ENCODE results near the gene ROGDI. TPM values are rescaled to one million over a fixed set of nuclear protein-coding genes. Genes with fewer than 3 reads are reported as not detected.
A peak's percentile ranks its signal among the peaks of the same experiment; 100 is the strongest.

ROGDI gene
- total RNA-seq, 1 experiment from 2014 or later = 36.4 TPM

DNA sequence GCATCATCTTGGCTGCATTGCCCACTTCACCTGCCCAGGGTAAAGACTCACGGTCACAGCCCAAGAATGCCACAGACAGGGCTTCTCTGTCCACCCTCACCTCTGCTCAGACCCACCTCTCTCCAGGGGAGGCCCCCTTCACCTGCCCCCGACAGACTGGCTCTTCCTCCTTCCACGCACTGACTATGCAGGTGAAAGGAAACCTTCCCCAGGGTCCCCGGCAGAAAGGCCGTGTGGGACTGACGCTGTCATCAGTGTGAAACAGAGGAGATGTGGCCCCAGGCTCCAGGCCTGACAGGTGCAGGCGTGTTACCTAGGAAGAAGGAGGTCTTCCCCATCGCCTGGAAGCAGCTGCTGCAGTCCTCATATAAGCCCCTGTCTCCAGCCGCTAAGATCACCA lies 9.3 kb upstream of the ROGDI start:
- Histone ChIP-seq H2AFZ (ENCODE audit: low read length) (no peak overlapping the region), H2BK5ac (ENCODE audit: insufficient read length, low read length) (no peak overlapping the region), H4K91ac (ENCODE audit: insufficient read length, low read depth, low read length) (no peak overlapping the region), H3K14ac (ENCODE audit: insufficient read depth, low read length) (no peak overlapping the region), H3K27me3 (ENCODE audit: insufficient read depth, low read length) (no peaks in the 10 kb centered on the region), H3K9ac (ENCODE audit: extremely low read depth, insufficient read length, low read length) (no peak overlapping the region), H3K9me3 (ENCODE audit: control insufficient read depth, low read depth, low read length) (no peaks in the 10 kb centered on the region), H3K56ac (ENCODE audit: insufficient read length, low read depth, low read length) (no peak overlapping the region), H3K23me2 (ENCODE audit: insufficient read length, low read depth, low read length, poor library complexity, severe bottlenecking) (no peaks in the 10 kb centered on the region), H2BK12ac (ENCODE audit: insufficient read length, low read depth, low read length) (no peak overlapping the region), H3T11ph (ENCODE audit: low read length) (no peak overlapping the region), H4K5ac (ENCODE audit: insufficient read length, low read depth, low read length) (no peak overlapping the region), H3K27ac (ENCODE audit: insufficient read length, low read depth, low read length) (no peak overlapping the region), H3K18ac (ENCODE audit: insufficient read length, low read depth, low read length) (no peak overlapping the region), H3K4ac (ENCODE audit: low read depth, low read length) (no peak overlapping the region), H2BK120ac (ENCODE audit: low read depth, low read length, poor library complexity, severe bottlenecking) (no peak overlapping the region), H4K20me1 (ENCODE audit: control insufficient read depth, insufficient read depth, insufficient read length) (no peaks in the 10 kb centered on the region), H3K23ac (ENCODE audit: insufficient read length, low read depth, low read length) (no peak overlapping the region), H2BK20ac (ENCODE audit: low read depth, low read length, poor library complexity, severe bottlenecking) (no peak overlapping the region), H3K4me2 (ENCODE audit: insufficient read depth, insufficient read length, low read length) (no peak overlapping the region), H2AK5ac (ENCODE audit: insufficient read length, low read length) (no peak overlapping the region), H3K79me1 (ENCODE audit: insufficient read depth, low read depth, low read length, poor library complexity, severe bottlenecking) (no peaks in the 10 kb centered on the region), H4K8ac (replicated peaks; ENCODE audit: insufficient read length, low read depth, low read length) (no peak overlapping the region), H3K79me2 (ENCODE audit: insufficient read depth, low read length) (no peaks in the 10 kb centered on the region), H3K4me1 (ENCODE audit: insufficient read depth, low read length) (no peaks in the 10 kb centered on the region), H2BK15ac (ENCODE audit: low read depth, low read length) (no peak overlapping the region)
- no peak for DNase-seq
- TF ChIP-seq, protein P1, sequence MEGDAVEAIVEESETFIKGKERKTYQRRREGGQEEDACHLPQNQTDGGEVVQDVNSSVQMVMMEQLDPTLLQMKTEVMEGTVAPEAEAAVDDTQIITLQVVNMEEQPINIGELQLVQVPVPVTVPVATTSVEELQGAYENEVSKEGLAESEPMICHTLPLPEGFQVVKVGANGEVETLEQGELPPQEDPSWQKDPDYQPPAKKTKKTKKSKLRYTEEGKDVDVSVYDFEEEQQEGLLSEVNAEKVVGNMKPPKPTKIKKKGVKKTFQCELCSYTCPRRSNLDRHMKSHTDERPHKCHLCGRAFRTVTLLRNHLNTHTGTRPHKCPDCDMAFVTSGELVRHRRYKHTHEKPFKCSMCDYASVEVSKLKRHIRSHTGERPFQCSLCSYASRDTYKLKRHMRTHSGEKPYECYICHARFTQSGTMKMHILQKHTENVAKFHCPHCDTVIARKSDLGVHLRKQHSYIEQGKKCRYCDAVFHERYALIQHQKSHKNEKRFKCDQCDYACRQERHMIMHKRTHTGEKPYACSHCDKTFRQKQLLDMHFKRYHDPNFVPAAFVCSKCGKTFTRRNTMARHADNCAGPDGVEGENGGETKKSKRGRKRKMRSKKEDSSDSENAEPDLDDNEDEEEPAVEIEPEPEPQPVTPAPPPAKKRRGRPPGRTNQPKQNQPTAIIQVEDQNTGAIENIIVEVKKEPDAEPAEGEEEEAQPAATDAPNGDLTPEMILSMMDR (conservative IDR thresholded peaks at IDR 0.05) = no peak
- no peaks in the 10 kb centered on the region for H3K27me3 Mint-ChIP-seq (ENCODE audit: low read depth)
- no peaks in the 10 kb centered on the region for H3K9me3 Mint-ChIP-seq
- WGBS (ENCODE audit: extremely low coverage, insufficient read length, low lambda C conversion rate) = no CpG with 5 or more reads among the region's 9 CpGs
- H3K27ac Mint-ChIP-seq = peak overlapping the region in 2 of 3 experiments; percentile 77 to 88; a peak in 4 of 7 replicates
- H3K36me3 Mint-ChIP-seq (ENCODE audit: insufficient read depth in 1 of 3, low read depth in 3 of 3) = peaks cover 35 to 85% (median 68%) of the 10 kb centered on the region in 3 experiments; a peak in 6 of 7 replicates
- no peaks in the 10 kb centered on the region for H3K4me1 Mint-ChIP-seq
- H3K4me3 Mint-ChIP-seq = no peak overlapping the region
